NCI-H2029 (cell line): ENCODE data around the gene GXYLT2.
A peak's percentile ranks its signal among the peaks of the same experiment; 100 is the strongest.
"Not testable (repeated sequence)": the region's sequence is repeated elsewhere in the genome, so short reads cannot be mapped to it uniquely, and the experiment has no call there.

ENCODE experiments used
- DNase-seq: peaks from one replicate; lab custom pipeline; 2025; lab: John Stamatoyannopoulos, UW

The GXYLT2 gene

DNA sequence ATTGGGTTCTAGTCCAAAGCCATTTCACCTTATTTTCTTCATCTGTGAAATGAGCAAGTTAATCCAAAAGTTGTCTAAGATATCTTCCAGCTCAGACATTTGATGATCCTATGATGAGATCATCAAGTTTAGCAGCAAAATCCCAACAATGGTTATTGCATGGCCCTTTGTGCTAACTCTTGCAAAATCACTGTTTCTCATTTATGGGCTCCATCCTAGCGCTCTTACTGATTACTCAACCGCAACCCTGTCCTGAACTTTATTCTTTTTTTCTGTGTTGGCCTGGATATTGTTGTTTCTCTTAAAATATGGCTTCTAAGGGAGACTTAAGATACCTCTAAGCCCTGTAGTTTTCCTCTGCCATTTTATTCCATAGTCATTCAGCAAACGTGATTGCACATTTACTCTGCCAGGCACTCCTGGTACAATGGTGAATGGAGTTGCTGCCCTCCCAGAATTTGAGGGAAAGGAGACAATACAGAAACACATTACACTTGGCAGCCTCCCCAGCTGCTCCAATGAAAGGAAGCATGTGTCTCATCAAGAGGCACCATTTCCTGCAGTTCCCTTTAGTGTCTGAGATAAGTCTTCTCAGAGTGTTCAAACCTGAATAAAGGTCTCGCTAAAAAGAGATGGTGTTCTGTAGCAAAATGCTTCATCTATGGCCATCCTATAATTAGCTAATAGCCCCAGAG, 4.4 kb downstream of the GXYLT2 start:
- peak; percentile 37 for DNase-seq

DNA sequence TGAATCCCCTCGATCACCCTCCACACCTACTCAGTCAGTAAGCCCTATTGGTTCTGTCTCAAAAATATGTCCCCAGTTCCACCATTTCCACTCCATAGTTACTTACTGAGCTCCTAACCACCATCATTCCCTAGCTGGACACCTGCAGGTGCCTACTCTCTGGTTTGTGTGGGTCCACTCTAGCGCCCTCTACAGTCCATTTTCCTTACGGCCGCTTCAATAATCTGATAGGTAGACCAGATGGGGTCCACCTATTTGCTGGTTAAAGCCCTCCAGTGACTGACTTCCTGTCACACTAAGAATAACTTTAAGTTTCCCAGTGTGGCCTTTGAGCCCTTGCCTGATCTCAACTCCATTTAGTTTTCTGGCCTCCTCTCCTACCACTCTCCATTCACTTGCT, 5.0 kb downstream of the GXYLT2 start:
- no peak for DNase-seq

DNA sequence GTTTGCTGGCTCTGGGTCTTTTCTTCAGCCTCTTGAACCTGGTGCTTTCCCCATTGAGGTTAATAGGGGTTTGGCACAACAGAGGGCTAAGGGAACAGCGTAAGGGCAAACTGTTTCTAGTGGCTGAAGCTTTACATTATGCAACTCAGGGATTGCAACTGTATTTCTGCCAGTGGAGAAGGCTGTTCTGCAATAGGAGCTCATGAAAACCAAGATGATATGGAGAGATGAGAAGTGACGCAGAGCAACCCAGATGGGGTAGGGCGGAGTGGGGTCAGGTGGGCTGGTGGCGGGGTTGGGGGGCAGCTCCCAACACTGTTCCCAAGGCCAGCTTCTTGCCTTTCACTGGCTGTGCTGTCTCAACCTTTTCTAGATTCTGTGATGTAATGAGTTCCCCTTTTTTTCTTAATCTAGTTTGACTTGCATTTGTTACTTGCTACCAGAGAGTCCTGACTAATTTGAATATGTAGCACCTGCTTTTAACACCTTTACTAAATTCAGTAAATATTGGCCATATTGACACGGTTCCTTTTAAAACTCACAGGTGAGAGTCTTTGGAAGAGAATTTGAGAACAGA, 7.2 kb downstream of the GXYLT2 start:
- no peak for DNase-seq

DNA sequence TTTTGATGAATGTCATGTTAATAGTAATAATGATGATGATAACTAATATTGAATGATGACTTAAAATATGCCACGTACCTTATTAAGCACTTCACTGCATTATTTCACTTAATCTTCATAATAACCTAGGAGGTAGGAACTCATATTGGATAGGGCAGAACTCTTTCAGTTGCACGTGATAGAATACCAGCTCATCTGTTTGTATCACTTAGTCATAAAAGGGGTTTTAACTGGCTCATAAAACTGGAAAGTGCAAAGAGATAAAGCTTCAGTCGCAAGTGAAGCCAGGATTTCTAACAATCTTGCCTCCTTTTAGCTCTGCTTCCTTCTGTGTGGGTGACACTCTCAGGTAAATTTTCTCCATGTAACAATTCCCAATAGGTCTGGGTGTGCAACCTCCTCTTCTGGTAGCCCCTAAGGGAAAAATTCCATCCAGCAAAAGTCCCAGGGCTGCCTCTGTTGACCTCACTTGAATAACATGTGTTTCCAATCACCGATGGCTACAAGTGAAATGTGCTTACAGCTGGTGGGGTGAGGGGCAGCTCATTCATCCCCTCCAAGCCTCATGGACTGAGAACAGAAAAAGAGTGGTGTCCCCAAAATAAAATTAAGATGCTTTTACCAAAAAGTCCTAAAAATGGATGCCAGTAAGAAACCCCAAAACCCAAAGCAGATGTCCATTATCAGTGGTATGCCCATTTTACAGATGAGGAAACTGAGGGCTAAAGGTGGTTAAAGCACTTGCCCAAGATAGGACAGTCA, 9.3 kb downstream of the GXYLT2 start:
- no peak for DNase-seq

DNA sequence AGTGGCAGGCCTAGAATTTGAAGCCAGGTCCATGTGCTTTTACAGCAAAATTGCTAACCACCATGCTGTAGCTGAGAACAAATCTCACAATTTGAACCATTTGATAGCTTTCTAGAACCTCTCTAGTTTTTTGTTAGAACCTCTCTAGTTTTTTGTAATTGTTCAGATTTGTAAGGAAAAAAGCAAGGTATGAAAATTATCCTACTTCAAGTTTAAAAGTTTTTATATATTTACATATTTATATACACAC, 9.8 kb downstream of the GXYLT2 start:
- DNase-seq: no peak

DNA sequence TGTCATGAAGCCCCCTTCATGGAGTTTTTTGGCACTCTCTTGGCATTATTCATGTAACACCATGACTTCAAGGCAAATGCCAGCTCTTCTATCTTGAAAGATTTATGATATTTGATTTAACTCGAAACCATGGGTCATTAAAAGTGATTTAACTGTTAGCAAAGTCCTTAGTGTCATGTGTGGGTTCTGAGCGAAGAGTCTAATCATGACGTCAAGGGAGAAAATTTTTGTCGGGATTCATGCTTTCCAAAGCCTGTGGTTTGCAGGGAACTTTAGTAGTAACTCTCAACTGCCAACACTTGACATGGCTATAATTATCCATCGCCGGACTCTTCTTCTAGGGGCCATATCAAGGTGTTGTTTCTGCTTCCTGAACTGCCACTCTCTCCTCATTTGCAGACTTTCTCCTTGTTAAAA, 11.5 kb downstream of the GXYLT2 start:
- no peak for DNase-seq

DNA sequence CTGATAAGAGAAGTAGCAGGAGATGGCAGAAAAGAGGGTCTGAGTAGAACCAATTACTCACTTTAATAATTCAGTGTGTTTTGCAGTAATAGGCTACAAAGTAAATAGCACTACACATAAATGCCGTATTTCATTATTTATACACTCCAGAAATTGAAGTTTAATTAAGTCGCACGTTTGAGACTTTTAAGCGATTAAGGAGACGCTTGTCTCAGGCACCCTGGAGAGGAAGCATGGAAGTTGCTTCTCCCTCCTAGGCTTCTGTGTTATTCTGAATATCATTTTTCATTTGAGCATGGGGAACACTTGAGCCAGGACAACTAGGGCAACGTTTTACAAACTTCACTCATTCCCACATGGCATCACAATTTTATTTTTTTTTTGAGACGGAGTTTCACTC, 12.2 kb downstream of the GXYLT2 start:
- no peak for DNase-seq

DNA sequence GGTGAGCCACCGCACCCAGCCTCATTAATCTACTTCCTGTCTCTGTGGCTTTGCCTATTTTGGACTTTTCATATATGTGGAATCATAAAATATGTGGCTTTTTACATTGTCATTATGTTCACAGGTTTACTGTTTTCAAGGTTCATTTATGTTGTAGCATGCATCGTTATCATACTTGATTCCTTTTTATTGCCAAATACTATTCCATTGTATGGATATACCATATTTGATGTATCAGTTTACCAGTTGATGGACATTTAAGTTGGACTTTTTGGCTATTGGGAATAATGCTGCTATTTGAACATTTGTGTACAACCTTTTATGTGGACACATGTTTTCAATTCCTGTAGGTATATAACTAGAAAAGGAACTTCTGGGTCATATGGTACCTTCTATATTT, 14.0 kb downstream of the GXYLT2 start:
- no peak for DNase-seq

DNA sequence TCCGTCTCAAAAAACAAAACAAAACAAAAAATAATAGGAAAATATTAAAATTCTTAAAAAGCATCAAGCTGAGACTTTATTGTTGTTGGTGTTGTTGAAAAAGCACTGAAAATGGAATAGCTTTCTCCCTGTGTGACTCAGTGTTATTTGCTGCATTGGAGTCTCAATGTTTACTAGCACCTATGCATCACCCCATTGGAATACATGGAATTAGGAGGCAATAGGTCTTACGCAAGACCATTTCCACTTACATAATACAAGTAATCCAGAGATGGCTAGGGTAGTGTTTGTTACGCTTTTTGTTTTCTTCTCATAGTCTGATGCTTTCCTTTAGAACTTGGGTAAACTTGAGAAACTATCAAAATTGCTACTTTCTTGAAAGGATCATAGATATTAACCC, 15.2 kb downstream of the GXYLT2 start:
- DNase-seq: no peak

DNA sequence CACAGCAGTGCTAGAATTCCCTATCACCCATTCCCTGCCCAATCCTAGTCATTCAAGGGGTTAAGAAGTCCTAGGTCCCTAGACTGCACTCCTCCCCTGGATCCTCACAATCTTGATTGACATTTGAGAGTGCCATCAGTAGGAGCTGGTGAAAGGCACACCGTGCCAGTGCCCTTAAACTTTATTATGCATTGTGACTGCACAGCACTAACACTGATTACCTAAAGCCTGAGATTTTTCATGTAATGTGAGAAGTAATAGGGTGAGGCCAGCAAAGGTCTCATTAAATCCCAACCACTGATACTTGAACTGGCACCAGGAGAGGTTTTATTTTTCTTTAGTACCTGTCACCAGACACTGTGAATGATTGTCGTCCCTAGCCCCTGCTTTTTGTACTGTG, 16.3 kb downstream of the GXYLT2 start:
- no peak for DNase-seq

DNA sequence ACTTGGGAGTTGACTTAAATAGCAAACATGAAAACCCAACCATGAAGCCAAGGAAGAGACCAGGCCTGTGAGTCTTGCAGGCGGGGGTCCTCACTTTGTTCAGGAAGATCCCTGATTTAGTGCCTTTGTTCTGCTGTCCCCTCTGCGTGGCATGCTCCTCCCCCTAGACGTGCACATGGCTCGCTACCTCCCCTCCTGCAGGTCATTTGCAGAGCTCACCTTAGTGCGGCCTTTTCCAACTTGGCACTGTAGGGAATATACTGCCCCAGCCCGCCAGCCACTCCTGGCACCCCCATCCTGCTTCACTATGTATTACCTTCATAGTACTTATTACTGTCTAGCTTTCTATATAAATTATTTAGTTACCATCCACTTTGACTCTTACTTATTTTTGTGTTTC, 18.3 kb downstream of the GXYLT2 start:
- DNase-seq: no peak

DNA sequence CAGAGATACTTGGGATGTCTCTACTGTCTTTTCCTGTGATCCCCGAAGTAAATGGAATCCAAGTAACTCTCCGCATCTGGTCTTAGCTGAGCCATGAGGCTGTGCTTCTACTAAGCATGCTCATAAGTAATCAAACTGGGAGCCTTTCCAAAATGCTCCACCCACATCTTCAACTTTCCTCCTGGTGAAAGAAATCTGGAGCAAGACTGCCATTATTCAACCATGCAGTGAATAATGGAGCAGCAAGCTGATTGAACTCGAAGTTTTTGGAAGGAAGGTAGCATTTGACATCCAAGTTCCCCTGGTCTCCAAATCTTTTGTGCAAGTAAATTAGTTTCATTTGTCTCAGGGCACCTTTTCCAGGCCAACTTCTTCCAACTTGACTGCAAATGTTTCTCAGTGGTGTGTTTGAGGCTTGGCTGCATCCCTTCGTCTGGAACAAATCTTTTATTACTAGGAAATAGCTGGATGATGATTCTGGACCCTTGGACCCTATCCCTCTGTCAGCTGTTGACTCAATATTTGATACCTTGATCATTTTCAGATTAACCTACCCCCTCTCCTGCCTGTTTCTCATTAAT, 19.4 kb downstream of the GXYLT2 start:
- DNase-seq: no peak

DNA sequence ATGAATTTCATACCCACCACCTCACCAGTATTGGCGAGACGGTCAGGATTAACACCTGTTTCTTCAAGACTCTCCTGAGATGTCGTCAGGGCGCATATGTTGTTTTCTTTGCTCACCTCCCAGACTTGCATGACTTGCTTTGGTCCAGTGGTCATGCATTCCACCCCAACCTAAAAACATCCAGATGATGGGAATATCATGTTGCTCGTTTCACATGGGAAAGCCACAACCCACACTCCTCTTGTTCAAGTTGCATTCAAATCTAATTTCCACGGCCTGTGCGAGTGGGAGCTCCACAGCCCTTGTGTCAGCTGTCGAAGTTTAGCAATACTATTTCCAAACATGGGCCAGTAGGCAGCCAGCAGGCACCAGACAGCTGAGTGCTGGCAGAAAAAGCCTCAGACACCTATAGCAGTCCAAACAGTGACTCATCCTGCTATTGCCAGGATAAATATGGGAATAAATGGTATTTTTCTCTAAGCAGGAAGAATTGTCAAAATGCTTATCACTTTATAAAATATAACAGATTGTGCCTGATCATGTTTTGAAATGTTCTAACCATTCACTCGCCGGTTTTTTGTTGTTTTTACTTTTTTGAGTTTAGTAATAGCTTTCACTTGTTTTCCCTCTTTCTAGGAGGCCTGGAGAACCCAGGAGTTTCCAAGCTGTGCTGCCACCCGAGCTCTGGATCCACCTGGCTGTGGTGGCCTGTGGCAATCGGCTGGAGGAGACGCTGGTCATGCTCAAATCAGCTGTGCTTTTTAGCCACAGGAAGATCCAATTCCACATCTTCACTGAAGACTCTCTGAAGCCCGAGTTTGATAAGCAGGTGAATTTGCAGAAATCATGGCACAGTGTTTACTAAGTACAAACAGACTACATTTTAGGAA, 20.1 kb downstream of the GXYLT2 start:
- DNase-seq: no peak

DNA sequence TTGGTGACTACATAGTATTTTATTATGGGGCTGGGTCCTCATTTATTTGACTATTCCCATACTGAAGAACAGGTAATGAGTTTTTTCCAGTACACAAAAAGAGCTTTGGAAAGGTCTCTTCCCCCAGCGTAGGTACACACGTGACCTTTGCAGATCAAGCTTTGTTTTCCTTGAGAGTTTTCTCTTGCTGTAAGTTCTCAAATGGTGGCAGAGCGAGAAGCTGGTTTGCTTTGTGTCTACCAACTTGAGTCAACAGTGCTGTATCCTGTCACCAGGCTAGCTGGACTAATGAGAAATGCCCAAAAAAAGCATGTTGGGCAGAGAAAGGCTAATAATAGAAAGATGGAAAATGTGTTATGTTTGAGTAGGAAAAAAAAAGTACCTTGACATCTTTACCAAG, 21.7 kb downstream of the GXYLT2 start:
- DNase-seq: no peak

DNA sequence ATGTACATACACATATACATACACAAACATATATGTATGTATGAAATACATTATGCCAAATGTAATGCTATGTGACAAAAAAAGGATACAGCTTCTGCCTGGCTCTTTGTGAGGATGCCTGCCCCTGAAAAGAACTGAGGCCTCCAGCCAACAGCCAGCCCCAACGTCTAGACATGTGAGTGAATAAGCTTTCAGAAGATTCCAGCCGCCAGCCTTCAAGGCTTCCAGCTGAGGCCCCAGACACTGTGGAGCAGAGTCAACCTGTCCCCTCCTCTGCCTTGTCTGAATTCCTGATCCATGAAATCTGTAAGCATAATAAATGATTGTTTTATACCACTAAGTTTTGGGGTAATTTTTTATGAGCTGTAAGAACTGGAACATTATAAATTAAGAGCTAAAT, 24.7 kb downstream of the GXYLT2 start:
- no peak for DNase-seq

DNA sequence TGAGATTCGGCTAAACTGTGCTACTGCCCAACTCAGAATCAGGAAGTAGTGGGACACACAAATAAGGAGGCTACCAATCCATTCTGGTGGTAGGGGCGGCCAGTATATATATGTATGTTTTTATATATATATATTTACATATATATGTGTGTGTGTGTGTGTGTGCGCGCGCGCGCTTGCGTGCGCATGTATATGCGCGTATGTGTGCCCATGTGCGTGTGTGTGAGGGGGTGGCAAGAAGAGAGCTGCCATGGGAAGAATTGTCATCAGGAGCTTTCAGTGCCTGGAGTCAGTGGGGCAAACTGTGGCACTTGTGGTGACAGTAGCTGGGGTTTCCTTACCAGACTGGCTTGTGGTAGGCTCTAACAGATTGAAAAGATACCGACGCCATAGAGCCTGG, 26.5 kb downstream of the GXYLT2 start:
- DNase-seq: no peak

DNA sequence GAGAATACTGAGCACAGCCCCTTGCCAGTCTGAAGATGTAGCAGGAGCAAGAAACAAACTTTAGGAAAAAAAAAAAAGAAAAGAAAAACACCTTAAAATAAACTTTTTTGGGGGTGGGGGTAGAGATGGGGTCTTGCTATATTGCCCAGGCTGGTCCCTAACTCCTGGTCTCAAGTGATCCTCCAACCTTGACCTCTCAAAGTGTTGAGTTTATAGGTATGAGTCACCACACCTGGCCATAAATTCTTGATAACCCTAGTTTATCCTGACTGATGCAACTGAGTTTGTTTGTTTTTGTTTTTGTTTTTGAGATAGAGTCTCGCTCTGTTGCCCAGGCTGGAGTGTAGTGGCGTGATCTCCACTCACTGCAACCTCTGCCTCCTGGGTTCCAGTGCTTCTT, 28.4 kb downstream of the GXYLT2 start:
- no peak for DNase-seq

DNA sequence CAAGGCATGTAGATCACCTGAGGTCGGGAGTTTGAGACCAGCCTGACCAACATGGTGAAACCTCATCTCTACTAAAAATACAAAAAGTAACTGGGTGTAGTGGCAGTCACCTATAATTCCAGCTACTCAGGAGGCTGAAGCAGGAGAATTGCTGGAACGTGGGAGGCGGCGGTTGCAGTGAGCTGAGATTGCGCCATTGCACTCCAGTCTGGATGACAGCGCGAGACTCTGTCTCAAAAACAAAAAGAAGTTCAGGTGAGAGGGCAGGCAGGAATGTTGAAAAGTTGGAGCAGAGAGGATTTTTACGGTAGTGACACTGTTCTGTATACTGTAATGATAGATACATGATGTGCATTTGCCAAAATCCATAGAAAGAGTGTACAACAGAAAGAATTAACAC, 31.7 kb downstream of the GXYLT2 start:
- DNase-seq: no peak

DNA sequence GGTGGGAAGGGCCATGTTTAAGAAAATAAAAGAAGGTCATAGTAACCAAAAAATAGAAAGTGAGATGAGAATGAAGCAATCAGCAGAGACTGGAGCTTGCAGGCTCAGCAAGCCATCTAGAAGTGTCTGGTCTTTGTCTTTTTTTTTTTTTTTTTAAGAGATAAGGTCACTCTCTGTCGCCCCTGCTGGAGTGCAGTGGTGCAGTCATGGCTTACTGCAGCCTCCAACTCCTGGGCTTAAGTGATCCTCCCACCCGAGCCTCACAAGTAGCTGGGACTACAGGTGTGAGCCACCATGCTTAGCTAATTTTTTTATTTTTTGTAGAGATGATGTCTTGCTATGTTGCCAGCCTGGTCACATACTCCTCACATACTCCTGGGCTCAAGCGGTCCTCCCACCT, 36.2 kb downstream of the GXYLT2 start:
- DNase-seq: no peak

DNA sequence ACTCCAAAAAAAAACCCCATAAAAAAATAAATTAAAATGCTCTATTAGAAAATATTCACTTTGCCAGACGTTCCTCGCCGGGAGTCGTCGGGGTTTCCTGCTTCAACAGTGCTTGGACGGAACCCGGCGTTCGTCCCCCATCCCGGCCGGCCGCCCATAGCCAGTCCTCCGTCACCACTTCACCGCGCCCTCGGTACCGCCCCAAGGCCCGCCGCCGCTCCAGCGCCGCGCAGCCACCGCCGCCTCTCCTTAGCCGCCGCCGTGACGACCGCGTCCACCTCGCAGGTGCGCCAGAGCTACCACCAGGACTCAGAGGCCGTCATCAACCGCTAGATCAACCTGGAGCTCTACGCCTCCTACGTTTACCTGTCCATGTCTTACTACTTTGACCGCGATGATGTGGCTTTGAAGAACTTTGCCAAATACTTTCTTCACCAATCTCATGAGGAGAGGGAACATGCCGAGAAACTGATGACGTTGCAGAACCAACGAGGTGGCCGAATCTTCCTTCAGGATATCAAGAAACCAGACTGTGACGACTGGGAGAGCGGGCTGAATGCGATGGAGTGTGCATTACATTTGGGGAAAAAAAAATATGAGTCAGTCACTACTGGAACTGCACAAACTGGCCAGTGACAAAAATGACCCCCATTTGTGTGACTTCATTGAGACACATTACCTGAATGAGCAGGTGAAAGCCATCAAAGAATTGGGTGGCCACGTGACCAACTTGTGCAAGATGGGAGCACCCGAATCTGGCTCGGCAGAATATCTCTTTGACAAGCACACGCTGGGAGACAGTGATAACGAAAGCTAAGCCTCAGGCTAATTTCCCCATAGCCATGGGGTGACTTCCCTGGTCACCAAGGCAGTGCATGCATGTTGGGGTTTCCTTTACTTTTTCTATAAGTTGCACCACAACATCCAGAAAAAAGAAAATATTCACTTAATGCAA, 41.2 kb downstream of the GXYLT2 start:
- not testable (repeated sequence) for DNase-seq

DNA sequence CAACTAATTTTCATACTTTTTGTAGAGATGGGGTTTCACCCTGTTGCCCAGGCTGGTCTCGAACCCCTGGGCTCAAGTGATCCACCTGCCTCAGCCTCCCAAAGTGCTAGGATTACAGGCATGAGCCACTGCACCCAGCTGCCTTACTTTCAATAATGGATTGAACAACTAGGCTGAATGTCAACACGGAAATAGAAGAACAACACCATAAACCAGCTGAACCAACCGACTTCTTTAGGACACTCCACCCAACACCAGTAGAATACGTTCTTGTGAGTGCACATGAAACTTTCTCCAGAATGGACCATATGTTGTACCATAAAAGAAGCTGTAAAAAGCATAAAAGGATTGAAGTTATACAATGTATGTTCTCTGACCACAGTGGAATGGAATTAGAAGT, 42.9 kb downstream of the GXYLT2 start:
- DNase-seq: no peak
